Progenitor cell of endocrine pancreas (in vitro differentiated cells): Measurements from ENCODE around the gene LSMEM2. TPM values are rescaled to one million over a fixed set of nuclear protein-coding genes. Genes with fewer than 3 reads are reported as not detected.

ENCODE experiments used
- DNase-seq: peaks from one replicate; pipeline ENCODE4 v3.0.0; 2021; ENCODE audit warnings: low spot score; ENCODE audit not compliant: unreplicated experiment
- H3K27ac Mint-ChIP-seq: 2 replicates; pipeline ENCODE4 v1.8.0; 2021; ENCODE audit warnings: mild to moderate bottlenecking, moderate library complexity, mixed read lengths
- H3K27me3 Mint-ChIP-seq: 2 replicates; pipeline ENCODE4 v1.8.0; 2021; ENCODE audit warnings: mixed read lengths
- H3K36me3 Mint-ChIP-seq: 2 replicates; pipeline ENCODE4 v1.8.0; 2022; ENCODE audit warnings: mixed read lengths; ENCODE audit not compliant: insufficient read depth
- H3K4me1 Mint-ChIP-seq: 2 replicates; pipeline ENCODE4 v1.8.0; 2021; ENCODE audit warnings: low read depth, mixed read lengths
- H3K4me3 Mint-ChIP-seq: 2 replicates; pipeline ENCODE4 v1.8.0; 2021; ENCODE audit warnings: low read depth, mild to moderate bottlenecking, moderate library complexity, mixed read lengths
- H3K9me3 Mint-ChIP-seq: 2 replicates; pipeline ENCODE4 v1.8.0; 2021; ENCODE audit warnings: low read depth, mixed read lengths
- CTCF ChIP-seq: fragments of 200-600 bp; sonication (generic); IDR thresholded peaks from one replicate; pipeline ENCODE4 v1.5.0; 2021; ENCODE audit warnings: antibody characterized with exemption, mild to moderate bottlenecking; ENCODE audit not compliant: unreplicated experiment
- total RNA-seq: library from RNA; stranded (reverse); gene quantifications from 2 replicates; pipeline ENCODE4 v1.2.1, GENCODE V29; 2021

LSMEM2 gene
- total RNA-seq, 1 donor from 2014 or later = not detected

GRCh38 chr3:50272911-50273688 lies 5.8 kb upstream of the LSMEM2 start:
- Mint-ChIP-seq H3K36me3 (peaks cover 5% of the 10 kb centered on the region), H3K4me3 (no peak overlapping the region), H3K27me3 (peaks cover 45% of the 10 kb centered on the region), H3K27ac (peak overlapping the region; percentile 91), H3K9me3 (no peaks in the 10 kb centered on the region), H3K4me1 (peaks cover 25% of the 10 kb centered on the region)
- peak; percentile 98 for TF ChIP-seq CTCF
- peak; percentile 93 for DNase-seq

GRCh38 chr3:50273689-50274065 lies 5.2 kb upstream of the LSMEM2 start:
- Mint-ChIP-seq H3K4me3 (no peak overlapping the region), H3K9me3 (no peaks in the 10 kb centered on the region), H3K27ac (no peak overlapping the region), H3K36me3 (peaks cover 5% of the 10 kb centered on the region), H3K27me3 (peaks cover 49% of the 10 kb centered on the region), H3K4me1 (peaks cover 20% of the 10 kb centered on the region)
- TF ChIP-seq CTCF = no peak
- DNase-seq = no peak

GRCh38 chr3:50274371-50275104 lies 4.3 kb upstream of the LSMEM2 start:
- Mint-ChIP-seq H3K36me3 (peaks cover 5% of the 10 kb centered on the region), H3K27me3 (peaks cover 54% of the 10 kb centered on the region), H3K9me3 (no peaks in the 10 kb centered on the region), H3K4me1 (peaks cover 15% of the 10 kb centered on the region), H3K27ac (peak overlapping the region; percentile 18), H3K4me3 (peak overlapping the region; percentile 35)
- DNase-seq = peak; percentile 59
- TF ChIP-seq CTCF = peak; percentile 72

GRCh38 chr3:50275141-50275995 lies 3.5 kb upstream of the LSMEM2 start:
- DNase-seq = no peak
- H3K4me1 Mint-ChIP-seq = peaks cover 12% of the 10 kb centered on the region
- TF ChIP-seq CTCF = no peak
- peaks cover 5% of the 10 kb centered on the region for H3K36me3 Mint-ChIP-seq
- H3K27me3 Mint-ChIP-seq = peaks cover 54% of the 10 kb centered on the region
- H3K27ac Mint-ChIP-seq = no peak overlapping the region
- peak overlapping the region; percentile 49 for H3K4me3 Mint-ChIP-seq
- no peaks in the 10 kb centered on the region for H3K9me3 Mint-ChIP-seq
